Dendritic cell treated with granulocyte-macrophage colony-stimulating factor and Interleukin-4, amounts not matched to agents 40 ng/mL and 50 ng/mL, for 4 days (primary cell): ENCODE measurements around the gene SLC19A1.

Experiments used
- H3K27ac Mint-ChIP-seq: one replicate; pipeline ENCODE4 v1.8.0; 2022; ENCODE audit warnings: mild to moderate bottlenecking, mixed read lengths
- H3K27me3 Mint-ChIP-seq: one replicate; pipeline ENCODE4 v1.8.0; 2022; ENCODE audit warnings: mild to moderate bottlenecking, mixed read lengths
- H3K36me3 Mint-ChIP-seq: one replicate; pipeline ENCODE4 v1.8.0; 2022; ENCODE audit warnings: low read depth, mixed read lengths
- H3K4me1 Mint-ChIP-seq: one replicate; pipeline ENCODE4 v1.8.0; 2022; ENCODE audit warnings: low read depth, mixed read lengths
- H3K4me3 Mint-ChIP-seq: one replicate; pipeline ENCODE4 v1.8.0; 2022; ENCODE audit warnings: mild to moderate bottlenecking, moderate library complexity, mixed read lengths
- H3K9me3 Mint-ChIP-seq: one replicate; pipeline ENCODE4 v1.8.0; 2022; ENCODE audit warnings: mixed read lengths
- intact Hi-C: fragments of 100-400 bp; cut with micrococcal nuclease; formaldehyde crosslinking; loops from one replicate; pipeline ENCODE4 v1.15.0; 2022

The SLC19A1 gene

DNA sequence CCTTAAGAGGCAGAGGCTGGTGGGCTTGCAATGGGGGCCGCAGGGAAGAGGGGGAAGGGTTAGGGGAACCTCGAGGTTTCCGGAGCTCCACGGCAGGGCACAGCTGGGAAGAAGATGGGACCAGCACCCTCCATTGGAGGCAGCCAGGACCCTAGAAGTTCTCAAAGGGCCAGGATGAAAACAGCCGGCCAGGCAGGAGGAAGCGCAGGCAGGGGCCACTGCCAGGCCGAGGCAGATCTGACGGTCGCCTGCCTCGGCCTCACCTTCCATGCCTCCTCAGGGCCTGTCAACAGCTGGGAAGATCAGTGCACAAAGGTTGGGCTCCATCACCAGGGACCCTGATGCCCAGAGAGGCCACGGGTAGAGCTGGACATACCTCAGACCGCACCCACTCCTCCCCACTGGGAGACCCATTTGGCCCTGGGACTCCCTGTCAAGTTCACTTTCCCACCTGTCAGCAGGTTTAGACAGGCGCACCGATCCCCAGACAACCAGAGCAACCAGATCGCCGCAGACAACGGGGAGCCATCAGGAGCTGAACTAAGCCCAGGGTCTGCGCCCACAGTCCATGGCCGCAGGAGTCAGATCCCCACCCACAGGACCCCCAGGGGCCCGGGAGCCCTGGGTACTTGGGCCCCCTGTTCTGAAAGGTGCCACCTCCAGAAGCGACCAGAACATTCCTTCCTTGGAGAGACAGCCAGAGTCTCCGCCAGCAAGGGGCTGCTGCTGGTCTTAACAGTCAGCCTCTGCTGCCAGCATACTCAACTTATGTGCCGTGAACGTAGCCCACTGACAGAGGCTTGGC, 2.2 kb downstream of the SLC19A1 start:
- Mint-ChIP-seq H3K27ac (peak overlapping the region; percentile 82), H3K27me3 (peaks cover 3% of the 10 kb centered on the region), H3K4me1 (peaks cover 80% of the 10 kb centered on the region), H3K36me3 (peaks cover 41% of the 10 kb centered on the region), H3K9me3 (no peaks in the 10 kb centered on the region), H3K4me3 (no peak overlapping the region)
- intact Hi-C loops = no loop called here

DNA sequence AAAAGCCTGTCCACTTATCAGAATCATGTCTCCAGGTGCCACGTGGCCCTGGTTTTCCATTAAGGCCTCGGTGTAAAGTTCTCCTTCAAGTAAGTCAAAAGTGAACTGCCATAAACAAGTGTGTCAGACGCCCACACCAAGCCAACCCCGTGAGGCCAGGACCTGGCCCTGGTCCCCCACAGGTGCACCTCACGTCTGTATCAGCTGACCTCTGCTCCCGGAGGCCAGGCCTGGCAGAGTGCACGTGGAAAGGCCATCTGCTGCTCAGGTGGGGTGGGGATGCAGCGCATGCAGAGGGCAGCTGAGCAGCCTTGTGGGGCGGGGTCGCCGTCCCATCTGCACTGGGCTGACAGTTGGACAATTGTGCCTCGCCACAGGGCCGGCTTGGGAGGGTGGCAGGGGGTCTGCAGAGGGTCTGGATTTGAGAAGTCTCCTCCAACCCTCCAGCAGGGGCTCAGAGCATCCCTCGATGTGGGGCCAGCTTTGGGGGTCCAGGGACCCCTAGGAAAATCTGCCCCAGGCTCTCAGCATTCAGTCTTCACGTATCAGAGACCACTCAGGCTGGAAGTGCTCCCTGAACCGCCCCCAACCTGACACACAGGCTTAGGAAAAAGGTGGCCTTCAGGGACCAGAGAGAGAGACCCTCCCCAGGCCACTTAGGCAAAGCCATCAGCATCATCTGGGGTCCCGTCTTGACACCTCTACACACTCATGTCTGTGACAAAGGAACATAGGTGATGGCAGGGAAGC, 3.0 kb downstream of the SLC19A1 start:
- H3K4me3 Mint-ChIP-seq = no peak overlapping the region
- no peak overlapping the region for H3K27ac Mint-ChIP-seq
- peaks cover 87% of the 10 kb centered on the region for H3K4me1 Mint-ChIP-seq
- H3K27me3 Mint-ChIP-seq = peaks cover 1% of the 10 kb centered on the region
- no peaks in the 10 kb centered on the region for H3K9me3 Mint-ChIP-seq
- H3K36me3 Mint-ChIP-seq = peaks cover 46% of the 10 kb centered on the region
- intact Hi-C loops = no loop called here

DNA sequence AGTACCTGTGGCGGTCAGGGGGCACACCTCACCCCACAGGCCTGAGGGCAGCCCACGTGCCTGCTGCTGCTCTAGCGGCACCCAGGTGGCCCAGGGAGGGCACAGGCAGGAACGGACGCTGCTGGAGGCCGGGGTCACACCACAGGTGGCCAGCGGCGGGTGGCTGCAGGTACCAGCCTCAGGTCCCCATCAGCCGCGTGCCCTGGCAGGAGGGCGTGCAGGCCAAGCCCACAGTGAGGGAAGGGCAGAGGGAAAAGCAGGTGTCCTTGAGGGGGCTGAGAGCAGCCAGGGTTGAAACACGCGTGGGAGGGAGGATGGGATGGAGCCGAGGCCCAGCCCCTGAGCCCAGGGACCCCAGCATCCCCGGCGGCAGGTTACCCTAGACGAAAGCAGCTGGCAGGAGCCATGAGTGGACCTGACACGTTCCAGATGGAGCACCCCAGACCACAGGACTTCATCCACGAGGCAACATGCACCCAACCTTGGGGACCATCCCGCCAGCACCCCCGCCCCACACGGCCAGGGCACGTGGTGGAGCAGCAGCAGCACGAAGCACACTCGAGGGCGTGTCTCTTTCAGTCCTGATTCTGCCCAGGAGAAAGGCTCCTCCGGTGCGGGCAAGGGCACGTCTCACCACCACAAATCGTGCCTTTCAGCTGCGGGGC, 3.7 kb downstream of the SLC19A1 start:
- H3K4me3 Mint-ChIP-seq = no peak overlapping the region
- intact Hi-C loops = no loop called here
- H3K9me3 Mint-ChIP-seq = no peaks in the 10 kb centered on the region
- H3K4me1 Mint-ChIP-seq = peaks cover 87% of the 10 kb centered on the region
- no peak overlapping the region for H3K27ac Mint-ChIP-seq
- no peaks in the 10 kb centered on the region for H3K27me3 Mint-ChIP-seq
- H3K36me3 Mint-ChIP-seq = peaks cover 46% of the 10 kb centered on the region

DNA sequence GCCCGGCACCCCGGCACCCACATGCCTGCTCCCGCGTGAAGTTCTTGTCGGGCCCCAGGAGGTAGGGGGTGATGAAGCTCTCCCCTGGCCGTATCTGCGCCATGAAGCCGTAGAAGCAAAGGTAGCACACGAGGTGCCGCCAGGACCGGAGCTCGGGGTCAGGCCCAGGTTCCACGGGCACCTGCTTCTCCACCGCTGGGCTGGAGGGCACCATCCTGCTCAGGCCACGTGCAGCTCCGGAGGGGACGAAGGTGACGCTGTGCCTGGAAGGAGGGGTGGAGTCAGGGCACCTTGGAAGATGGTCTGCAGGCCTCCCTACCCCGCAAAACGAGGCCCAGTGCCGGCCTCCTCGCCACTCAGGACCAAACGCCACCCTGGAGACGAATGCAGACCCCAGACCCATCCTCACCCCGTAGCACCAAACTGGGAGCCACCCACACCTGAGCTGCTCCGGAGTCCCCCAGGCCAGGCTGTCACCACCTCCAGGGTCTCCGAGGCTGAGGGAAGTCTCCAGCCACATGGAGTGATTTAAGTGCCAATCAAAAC, 4.4 kb downstream of the SLC19A1 start:
- no peaks in the 10 kb centered on the region for H3K9me3 Mint-ChIP-seq
- no peaks in the 10 kb centered on the region for H3K27me3 Mint-ChIP-seq
- peaks cover 87% of the 10 kb centered on the region for H3K4me1 Mint-ChIP-seq
- H3K4me3 Mint-ChIP-seq = no peak overlapping the region
- H3K27ac Mint-ChIP-seq = no peak overlapping the region
- H3K36me3 Mint-ChIP-seq = peaks cover 46% of the 10 kb centered on the region
- intact Hi-C loops = no loop called here

DNA sequence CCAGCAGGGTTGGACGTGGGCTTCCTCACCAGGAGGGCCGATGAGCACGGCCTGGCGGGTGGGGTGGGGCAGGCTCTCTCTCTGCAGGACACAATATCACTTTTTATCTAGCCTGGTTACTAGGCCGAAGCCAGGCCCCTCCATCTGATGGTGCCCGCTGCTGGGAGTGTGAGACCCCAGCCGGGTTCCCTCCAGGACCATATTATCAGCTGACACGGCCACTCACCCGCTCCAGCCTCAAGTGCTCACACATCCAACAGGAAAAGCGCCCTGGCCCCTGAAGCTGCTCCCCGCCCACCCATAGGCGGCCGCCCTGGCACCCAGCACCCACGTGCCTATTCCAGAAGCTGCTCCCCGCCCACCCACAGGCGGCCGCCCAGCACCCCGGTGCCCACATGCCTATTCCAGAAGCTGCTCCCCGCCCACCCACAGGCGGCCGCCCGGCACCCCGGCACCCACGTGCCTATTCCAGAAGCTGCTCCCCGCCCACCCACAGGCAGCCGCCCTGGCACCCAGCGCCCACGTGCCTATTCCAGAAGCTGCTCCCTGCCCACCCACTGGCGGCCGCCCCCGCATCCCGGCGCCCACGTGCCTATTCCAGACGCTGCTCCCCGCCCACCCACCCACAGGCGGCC, 5.0 kb downstream of the SLC19A1 start:
- H3K4me1 Mint-ChIP-seq = peaks cover 92% of the 10 kb centered on the region
- intact Hi-C loops = no loop called here
- H3K27me3 Mint-ChIP-seq = no peaks in the 10 kb centered on the region
- peaks cover 46% of the 10 kb centered on the region for H3K36me3 Mint-ChIP-seq
- no peak overlapping the region for H3K4me3 Mint-ChIP-seq
- no peaks in the 10 kb centered on the region for H3K9me3 Mint-ChIP-seq
- peak overlapping the region; percentile 12 for H3K27ac Mint-ChIP-seq

DNA sequence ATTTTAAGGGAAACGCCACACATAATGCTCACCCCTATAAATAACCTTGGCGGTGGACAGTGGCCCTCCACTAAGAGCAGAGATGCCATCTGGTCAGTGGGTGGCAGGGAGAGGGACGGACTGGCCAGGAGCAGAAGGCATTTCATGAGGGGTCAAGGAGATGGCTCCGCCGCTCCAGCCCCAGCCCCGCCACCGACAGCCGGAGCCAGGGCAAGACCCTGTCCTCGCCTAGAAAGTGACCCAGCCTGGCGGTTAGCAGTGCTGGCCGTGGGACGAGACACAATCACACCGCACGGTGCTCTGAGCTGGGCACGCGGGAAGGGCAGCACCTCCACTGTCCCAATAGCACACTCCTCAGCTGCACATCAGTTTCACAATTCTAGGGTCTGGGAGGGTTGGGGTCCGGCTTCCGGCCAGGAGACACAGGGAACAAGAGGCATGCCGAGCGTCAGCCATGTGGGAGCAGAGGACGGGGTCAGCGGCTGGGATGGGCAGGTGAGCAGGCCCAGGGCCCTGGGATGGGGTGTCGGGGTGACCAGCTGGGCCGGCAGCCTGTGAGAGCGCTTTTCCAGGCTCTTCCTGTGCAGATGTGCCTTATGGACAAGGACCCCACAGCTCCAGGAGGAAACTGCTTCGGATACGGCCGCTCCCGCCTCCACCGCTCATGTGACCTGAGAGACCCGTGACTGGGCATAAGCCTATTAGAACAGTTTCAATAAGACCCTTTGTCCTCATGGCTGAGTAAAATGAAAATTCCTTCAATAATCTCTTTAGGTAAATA, 5.7 kb downstream of the SLC19A1 start:
- Mint-ChIP-seq H3K4me1 (peaks cover 96% of the 10 kb centered on the region), H3K4me3 (no peak overlapping the region), H3K36me3 (peaks cover 46% of the 10 kb centered on the region), H3K9me3 (no peaks in the 10 kb centered on the region), H3K27ac (peak overlapping the region; percentile 90), H3K27me3 (no peaks in the 10 kb centered on the region)
- intact Hi-C loops = no loop called here

DNA sequence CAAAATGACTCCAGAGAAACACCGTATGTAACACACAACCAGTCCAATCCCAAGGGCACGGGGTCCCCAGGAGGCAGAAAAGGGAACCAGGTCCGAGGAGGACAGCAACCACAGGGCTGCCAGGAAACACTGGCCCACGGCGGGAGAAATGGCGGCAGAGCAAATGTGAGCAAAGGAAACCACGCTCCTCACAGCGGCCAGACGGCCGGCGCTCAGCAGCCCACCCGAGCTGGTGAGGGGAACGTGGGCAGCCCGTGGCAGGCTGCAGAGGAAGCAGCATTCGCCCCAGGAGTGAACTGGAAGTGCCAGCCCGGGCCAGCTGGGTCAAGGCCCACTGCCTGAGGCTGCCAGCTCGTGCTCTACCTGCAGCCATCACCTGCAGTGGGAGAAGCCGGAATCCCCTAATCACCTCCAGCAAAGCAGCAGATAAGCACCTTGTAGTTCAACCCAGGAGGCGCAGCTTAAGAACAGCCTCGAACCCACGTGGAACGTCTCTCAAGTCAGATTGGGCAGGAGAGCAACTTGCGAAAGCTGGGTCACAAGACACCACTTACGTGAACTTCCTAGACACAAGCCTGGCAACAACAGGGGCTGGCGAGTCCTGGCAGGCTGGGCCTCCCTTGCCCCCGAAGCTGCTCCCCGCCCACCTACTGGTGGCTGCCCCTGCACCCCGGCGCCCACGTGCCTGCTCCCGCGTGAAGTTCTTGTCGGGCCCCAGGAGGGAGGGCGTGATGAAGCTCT, 6.7 kb downstream of the SLC19A1 start:
- Mint-ChIP-seq H3K4me1 (peaks cover 89% of the 10 kb centered on the region), H3K4me3 (peak overlapping the region; percentile 52), H3K9me3 (no peaks in the 10 kb centered on the region), H3K27me3 (no peaks in the 10 kb centered on the region), H3K27ac (peak overlapping the region; percentile 90), H3K36me3 (peaks cover 46% of the 10 kb centered on the region)
- intact Hi-C loops = no loop called here

DNA sequence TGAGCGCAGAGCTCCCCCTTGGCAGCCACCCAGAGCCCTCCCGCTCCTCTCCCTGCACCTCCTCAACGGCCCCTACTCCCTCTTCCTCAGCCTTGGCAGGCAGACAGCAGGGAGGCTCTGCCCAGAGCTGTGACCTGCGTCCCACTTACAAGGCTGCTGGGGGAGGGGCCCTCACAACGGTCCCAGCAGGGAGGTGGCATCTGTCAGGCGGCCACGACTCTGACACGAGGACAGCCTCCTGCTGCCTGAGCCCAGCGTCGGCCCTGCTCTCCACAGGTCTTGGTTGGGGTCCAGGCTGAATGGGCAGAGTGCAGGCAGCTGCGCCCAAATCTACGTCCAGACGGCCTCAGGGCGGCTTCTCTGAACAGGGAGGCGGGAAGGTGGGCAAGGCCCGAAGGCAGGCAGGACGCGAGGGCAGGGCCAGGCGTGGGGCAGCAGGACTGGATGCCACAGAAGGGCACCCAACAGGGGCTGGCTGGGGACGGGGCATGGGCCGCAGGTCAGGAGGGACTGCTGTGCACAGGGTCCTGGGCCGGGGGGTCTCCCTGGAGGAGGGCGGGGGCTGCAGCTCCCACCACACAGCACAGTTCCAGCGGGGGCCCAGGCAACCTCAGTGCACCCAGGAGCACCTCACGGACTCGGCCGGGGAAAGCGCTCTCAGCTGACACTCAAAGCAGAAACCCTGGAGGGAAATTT, 7.5 kb downstream of the SLC19A1 start:
- Mint-ChIP-seq H3K36me3 (peaks cover 46% of the 10 kb centered on the region), H3K27me3 (no peaks in the 10 kb centered on the region), H3K4me3 (peak overlapping the region; percentile 52), H3K9me3 (no peaks in the 10 kb centered on the region), H3K4me1 (peaks cover 81% of the 10 kb centered on the region), H3K27ac (peak overlapping the region; percentile 90)
- intact Hi-C loops = no loop called here

DNA sequence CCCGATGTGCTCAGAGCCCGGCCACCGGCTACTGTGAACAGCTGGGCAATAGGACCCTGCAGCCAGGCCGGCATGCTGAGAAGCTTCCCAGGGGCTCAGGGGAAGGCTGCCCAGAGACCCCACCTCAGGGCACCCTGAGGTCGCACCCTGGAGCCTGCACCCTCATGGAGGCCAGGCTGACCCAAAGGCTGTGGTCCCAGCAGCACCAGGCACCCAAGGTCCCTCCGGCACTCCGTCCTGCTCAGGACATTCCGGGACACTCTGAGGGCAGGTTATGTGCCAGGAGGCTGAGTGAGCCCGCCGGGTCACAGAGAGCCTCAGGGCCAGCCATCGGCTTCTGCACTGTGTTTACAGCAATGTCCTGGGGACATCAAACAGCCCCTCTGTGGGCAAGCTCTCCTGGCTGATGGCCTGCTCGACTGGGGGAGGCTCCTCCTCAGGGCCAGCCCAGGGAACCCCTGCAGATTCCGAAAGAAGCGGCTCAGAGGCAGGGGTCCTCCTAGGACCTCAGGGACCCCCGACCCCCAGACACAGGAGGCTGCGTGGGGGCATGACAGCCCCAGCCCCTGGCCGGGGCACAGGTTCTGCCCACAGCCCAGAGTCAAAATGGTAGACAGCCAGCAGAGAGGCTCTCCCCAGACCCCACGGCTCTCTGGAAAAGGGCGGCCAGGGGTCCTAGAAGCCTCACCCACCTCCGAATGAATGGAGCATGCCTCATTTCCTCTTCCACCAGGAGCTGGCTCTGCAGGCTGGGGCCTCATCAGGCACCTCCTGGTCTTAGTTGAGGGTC, 8.2 kb downstream of the SLC19A1 start:
- Mint-ChIP-seq H3K9me3 (no peaks in the 10 kb centered on the region), H3K4me3 (no peak overlapping the region), H3K36me3 (peaks cover 39% of the 10 kb centered on the region), H3K4me1 (peaks cover 74% of the 10 kb centered on the region), H3K27ac (peak overlapping the region; percentile 90), H3K27me3 (no peaks in the 10 kb centered on the region)
- intact Hi-C loops = no loop called here

DNA sequence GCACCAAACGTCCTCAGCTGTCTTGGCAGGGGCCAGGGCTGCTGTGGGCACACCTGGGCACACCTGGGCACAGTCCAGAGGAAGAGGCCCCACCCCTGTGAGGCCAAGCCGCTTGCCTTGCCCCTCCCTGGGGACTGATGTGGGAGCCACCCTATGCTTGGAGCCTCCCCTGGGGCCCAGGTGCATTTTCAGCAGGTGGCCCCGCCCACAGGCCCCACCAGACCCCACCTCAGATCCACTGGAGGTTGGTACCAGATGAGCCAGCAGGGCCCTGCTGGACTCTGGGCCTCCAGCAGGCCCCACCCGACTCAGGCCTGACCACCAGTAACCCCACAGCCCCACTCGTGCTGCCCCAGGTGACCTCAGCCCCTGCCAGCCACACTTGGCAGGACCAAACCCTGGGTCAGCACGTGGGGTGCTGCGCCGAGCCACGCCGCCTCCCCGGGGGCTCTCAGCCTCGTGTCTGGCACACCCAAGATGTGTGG, 8.8 kb downstream of the SLC19A1 start:
- Mint-ChIP-seq H3K27ac (peak overlapping the region; percentile 90), H3K27me3 (no peaks in the 10 kb centered on the region), H3K36me3 (peaks cover 32% of the 10 kb centered on the region), H3K4me1 (peaks cover 68% of the 10 kb centered on the region), H3K9me3 (no peaks in the 10 kb centered on the region), H3K4me3 (no peak overlapping the region)
- intact Hi-C loops = no loop called here

DNA sequence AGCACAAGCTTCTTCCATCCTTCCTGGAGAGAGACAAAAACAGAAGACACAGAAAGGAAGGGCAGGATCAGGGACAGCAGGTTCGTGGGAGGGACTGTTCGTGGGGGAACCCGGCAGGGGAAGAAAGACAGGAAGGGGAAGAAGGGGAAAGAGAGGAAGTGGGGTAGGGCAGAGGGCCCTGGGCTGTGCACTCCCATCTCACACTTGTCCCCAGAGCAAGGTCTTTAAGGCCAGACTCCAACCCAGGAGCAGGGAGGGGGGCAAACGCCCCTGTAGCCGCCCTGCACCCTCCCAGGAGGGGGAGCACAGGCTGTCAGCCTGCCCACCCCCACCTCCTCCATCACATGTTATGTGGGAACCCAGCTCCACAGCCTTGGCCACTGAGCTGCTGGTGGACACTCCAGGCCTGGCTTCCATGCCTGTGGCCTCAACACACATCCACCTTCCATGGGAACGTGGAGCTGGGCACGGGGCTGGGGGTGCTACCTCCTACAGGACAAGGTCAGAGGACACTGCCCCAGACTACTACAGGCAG, 9.3 kb downstream of the SLC19A1 start:
- peaks cover 63% of the 10 kb centered on the region for H3K4me1 Mint-ChIP-seq
- H3K27ac Mint-ChIP-seq = peak overlapping the region; percentile 90
- no peaks in the 10 kb centered on the region for H3K9me3 Mint-ChIP-seq
- H3K4me3 Mint-ChIP-seq = no peak overlapping the region
- H3K27me3 Mint-ChIP-seq = no peaks in the 10 kb centered on the region
- intact Hi-C loops = no loop called here
- peaks cover 29% of the 10 kb centered on the region for H3K36me3 Mint-ChIP-seq
